Smooth muscle cell (in vitro differentiated cells): ENCODE data around the gene UBE2N. TPM values are rescaled to one million over a fixed set of nuclear protein-coding genes. Genes with fewer than 3 reads are reported as not detected.

Source experiments
- DNase-seq: peaks from one replicate; lab custom pipeline; 2025; ENCODE audit not compliant: unreplicated experiment; lab: John Stamatoyannopoulos, UW
- H2AFZ ChIP-seq: fragments of 200-600 bp; sonication (generic); 2 replicates; pipeline ENCODE4 v1.6.0; 2016; ENCODE audit warnings: antibody characterized with exemption, low read depth, mild to moderate bottlenecking
- H3F3A ChIP-seq: fragments of 200-600 bp; sonication (generic); 2 replicates; pipeline ENCODE4 v1.6.0; 2017; ENCODE audit warnings: antibody characterized with exemption, low read depth
- H3K27ac ChIP-seq: fragments of 200-600 bp; sonication (generic); 2 replicates; pipeline ENCODE4 v1.5.1; 2016; ENCODE audit warnings: low read depth, mild to moderate bottlenecking
- H3K27me3 ChIP-seq: fragments of 200-600 bp; sonication (generic); 2 replicates; pipeline ENCODE4 v1.6.1; 2016; ENCODE audit warnings: low read depth, mild to moderate bottlenecking
- H3K36me3 ChIP-seq: fragments of 200-600 bp; sonication (generic); 2 replicates; pipeline ENCODE4 v1.5.1; 2016; ENCODE audit warnings: low read depth
- H3K4me1 ChIP-seq: fragments of 200-600 bp; sonication (generic); 2 replicates; pipeline ENCODE4 v1.5.1; 2016; ENCODE audit warnings: low read depth
- H3K4me2 ChIP-seq: fragments of 200-600 bp; sonication (generic); 2 replicates; pipeline ENCODE4 v1.6.0; 2016; ENCODE audit warnings: mild to moderate bottlenecking
- H3K4me3 ChIP-seq: fragments of 200-600 bp; sonication (generic); 2 replicates; pipeline ENCODE4 v1.5.1; 2016; ENCODE audit warnings: mild to moderate bottlenecking
- H3K79me2 ChIP-seq: fragments of 200-600 bp; sonication (generic); 2 replicates; pipeline ENCODE4 v1.6.0; 2016; ENCODE audit warnings: low read depth, mild to moderate bottlenecking
- H3K9ac ChIP-seq: fragments of 200-600 bp; sonication (generic); 2 replicates; pipeline ENCODE4 v1.6.0; 2016; ENCODE audit warnings: low read depth
- H3K9me3 ChIP-seq: fragments of 200-600 bp; sonication (generic); replicated peaks from 2 replicates; pipeline ENCODE4 v1.5.1; 2016; ENCODE audit warnings: low read depth
- H4K20me1 ChIP-seq: fragments of 200-600 bp; sonication (generic); 2 replicates; pipeline ENCODE4 v1.6.0; 2016; ENCODE audit warnings: low read depth
- CTCF ChIP-seq: fragments of 200-600 bp; sonication (generic); IDR thresholded peaks from 2 replicates; pipeline ENCODE4 v1.5.1; 2017; ENCODE audit warnings: borderline replicate concordance, mild to moderate bottlenecking, antibody characterized with exemption; ENCODE audit not compliant: insufficient read depth, poor library complexity, severe bottlenecking
- WGBS: methylation state at CpG from one replicate; pipeline ENCODE4 v1.1.7; 2016; ENCODE audit warnings: low lambda C conversion rate; 5-methylcytosine and 5-hydroxymethylcytosine counted together
- polyA plus RNA-seq: library from polyadenylated mRNA; unstranded; fragments of >200 nt; fragmentation: Nextera tagmentation; extraction: Ambion mirVana; gene quantifications from 2 replicates; pipeline ENCODE4 v1.2.1, GENCODE V29; 2016
- total RNA-seq: library from RNA; depleted of rRNA; stranded (reverse); fragments of >200 nt; gene quantifications from 2 replicates; pipeline ENCODE4 v1.2.3, GENCODE V29; 2014

Gene UBE2N, protein sequence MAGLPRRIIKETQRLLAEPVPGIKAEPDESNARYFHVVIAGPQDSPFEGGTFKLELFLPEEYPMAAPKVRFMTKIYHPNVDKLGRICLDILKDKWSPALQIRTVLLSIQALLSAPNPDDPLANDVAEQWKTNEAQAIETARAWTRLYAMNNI
- 61.3 and 69.3 TPM in 2 replicates for total RNA-seq
- polyA plus RNA-seq = 104 and 111 TPM in 2 replicates

DNA sequence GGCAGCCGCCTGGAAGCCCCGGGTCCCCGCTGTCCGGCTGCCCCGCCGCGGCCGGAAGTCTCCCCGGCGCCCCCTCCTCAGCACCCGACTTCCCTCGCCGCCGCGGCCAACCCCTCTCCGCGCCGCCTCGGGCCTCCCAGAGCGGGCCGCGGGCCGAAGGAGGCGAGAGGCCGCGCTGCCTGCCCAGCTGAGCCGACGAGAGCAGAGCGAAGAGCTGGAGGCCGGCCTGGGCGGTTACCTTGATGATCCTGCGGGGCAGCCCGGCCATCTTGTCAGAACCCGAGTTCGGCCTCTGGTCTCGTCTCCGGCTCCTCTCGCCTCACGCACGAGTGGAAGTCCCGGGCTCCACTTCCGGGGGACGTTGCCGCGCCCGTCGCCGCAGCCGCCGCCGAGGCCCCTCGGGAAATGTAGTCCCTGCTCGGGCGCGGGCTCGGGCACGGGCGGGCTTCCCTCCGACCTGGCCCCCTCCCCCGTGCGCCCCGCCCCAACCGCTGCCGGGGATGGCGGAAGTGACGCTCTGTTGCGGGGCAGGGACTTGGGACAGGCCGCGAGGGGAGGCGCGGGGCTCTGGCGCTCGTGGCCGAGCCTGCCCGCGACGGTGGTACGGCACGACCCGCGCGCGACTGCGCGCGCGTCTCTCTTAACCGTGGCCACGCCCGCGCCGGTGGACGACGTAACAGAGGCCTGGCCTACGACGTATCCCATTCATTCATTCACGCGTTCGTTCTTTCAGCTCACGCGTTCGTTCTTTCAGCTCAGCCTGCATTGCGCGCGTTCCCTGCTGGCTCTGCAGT is at the start of gene UBE2N:
TSS of gene UBE2N (minus strand) at position 331 of the 794 bp plus-strand sequence. CDS start at position 268, 63 bp downstream.
- Histone ChIP-seq H3K4me1 (peaks cover 28% of the 10 kb centered on the region), H3F3A (no peaks in the 10 kb centered on the region), H3K36me3 (no peaks in the 10 kb centered on the region), H4K20me1 (peaks cover 47% of the 10 kb centered on the region), H3K9ac (peak within 1 kb of the TSS; percentile 98), H3K79me2 (peaks cover 48% of the 10 kb centered on the region), H3K4me2 (peak within 1 kb of the TSS; percentile 98), H3K4me3 (peak within 1 kb of the TSS; percentile 99), H3K9me3 (no peaks in the 10 kb centered on the region), H3K27ac (peak within 1 kb of the TSS; percentile 93), H3K27me3 (no peaks in the 10 kb centered on the region), H2AFZ (peak within 1 kb of the TSS; percentile 89)
- peak; percentile 93 for DNase-seq
- no peak for TF ChIP-seq CTCF
- under 1% methylated on average over 76 of the region's 105 CpGs for WGBS

DNA sequence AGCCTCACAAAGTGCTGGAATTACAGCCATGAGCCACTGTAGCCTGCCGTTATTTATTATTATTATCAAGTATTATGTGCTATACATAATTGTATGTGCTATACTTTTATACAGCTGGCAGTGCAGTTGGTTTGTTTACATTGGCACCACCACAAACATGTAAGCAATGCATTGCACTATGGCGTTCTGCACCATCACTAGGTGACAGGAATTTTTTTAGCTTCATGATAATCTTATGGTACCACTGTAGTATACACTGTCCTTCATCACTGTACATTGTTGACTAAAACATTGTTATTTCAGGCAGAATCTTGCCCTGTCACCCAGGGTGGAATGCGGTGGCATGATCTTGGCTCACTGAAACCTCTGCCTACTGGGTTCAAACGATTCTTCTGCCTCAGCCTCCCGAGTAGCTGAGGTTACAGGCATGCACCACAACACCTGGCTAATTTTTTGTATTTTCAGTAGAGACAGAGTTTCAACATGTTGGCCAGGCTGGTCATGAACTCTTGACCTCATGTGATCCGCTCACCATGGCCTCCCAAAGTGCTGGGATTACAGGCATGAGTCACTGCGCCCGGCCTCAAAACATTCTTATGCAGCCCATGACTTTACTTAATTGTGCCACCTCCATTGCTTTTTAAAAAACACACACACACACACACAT is 42.7 kb upstream of the UBE2N start:
- Histone ChIP-seq H3K36me3 (peaks cover 46% of the 10 kb centered on the region), H3K9me3 (no peaks in the 10 kb centered on the region), H3K4me2 (no peak overlapping the region), H3K27ac (no peak overlapping the region), H3K79me2 (no peaks in the 10 kb centered on the region), H3F3A (no peaks in the 10 kb centered on the region), H3K9ac (no peak overlapping the region), H3K4me1 (no peaks in the 10 kb centered on the region), H2AFZ (no peak overlapping the region), H3K4me3 (no peak overlapping the region), H3K27me3 (no peaks in the 10 kb centered on the region), H4K20me1 (peaks cover 19% of the 10 kb centered on the region)
- no peak for DNase-seq
- 83% methylated on average over 8 of the region's 8 CpGs for WGBS
- no peak for TF ChIP-seq CTCF

DNA sequence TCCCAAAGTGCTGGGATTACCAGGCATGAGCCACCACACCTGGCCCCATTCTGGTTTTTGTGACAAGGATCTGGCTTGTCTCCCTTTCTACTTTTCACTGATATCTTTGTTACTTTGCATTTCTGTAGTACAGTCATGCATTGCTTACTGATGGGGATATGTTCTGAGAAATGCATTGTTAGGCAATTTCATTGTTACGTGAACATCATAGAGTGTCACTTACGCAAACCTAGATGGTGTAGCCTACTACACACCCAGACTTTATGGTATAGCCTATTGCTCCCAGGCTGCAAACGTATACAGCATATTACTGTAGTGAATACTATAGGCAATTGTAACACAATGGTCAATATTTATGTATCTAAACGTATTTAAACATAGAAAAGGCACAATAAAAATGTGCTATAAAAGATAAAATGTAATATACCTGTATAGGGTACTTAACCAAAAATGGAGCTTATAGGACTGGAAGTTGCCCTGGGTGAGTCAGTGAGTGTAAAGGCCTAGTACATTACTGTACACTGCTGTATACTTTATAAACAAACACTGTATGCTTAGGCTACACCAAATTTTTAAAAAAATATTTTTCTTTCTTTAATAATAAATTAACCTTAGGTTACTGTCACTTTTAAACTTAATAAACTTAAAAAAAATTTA is 41.5 kb upstream of the UBE2N start:
- Histone ChIP-seq H3K9ac (no peak overlapping the region), H3K27ac (no peak overlapping the region), H3K4me1 (no peaks in the 10 kb centered on the region), H4K20me1 (peaks cover 19% of the 10 kb centered on the region), H3K4me2 (no peak overlapping the region), H2AFZ (no peak overlapping the region), H3K36me3 (peaks cover 42% of the 10 kb centered on the region), H3K9me3 (no peaks in the 10 kb centered on the region), H3K79me2 (no peaks in the 10 kb centered on the region), H3F3A (no peaks in the 10 kb centered on the region), H3K4me3 (no peak overlapping the region), H3K27me3 (no peaks in the 10 kb centered on the region)
- no peak for TF ChIP-seq CTCF
- WGBS = 97% methylated on average over 4 of the region's 4 CpGs
- no peak for DNase-seq
